NCI-H1105 treated with DMSO at 0.1 percent for 48 hours (cell line): ENCODE measurements around the gene MKX.
A peak's percentile ranks its signal among the peaks of the same experiment; 100 is the strongest.

Experiments
- DNase-seq: peaks from one replicate; lab custom pipeline; 2025; lab: John Stamatoyannopoulos, UW

Gene MKX

DNA sequence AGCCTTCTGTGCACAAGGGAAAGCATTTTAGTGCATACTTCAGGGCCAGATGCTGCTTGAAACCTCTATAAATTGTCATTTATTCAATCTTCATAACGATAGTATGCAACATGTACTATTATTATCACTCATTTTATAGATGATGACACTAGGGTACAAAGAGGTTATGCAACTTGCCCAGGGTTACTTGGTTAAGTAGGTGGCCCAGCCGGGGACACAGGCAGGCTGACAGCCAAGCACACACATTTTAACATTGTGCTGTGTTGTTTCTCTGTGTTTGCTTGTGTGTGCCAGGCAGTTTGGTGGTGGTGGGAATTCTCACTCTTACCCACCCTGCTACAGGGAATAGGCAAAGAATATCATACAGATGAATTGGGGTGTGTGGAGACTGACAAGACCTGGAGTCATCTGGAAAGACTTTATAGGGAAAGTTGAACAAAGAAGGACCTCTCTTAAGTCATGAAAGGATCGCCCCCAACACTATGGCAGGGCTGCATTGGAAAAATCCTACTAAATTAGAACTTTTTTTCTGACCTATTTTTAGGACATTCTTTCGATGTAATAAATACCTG is 98.9 kb downstream of the MKX start:
- no peak for DNase-seq

DNA sequence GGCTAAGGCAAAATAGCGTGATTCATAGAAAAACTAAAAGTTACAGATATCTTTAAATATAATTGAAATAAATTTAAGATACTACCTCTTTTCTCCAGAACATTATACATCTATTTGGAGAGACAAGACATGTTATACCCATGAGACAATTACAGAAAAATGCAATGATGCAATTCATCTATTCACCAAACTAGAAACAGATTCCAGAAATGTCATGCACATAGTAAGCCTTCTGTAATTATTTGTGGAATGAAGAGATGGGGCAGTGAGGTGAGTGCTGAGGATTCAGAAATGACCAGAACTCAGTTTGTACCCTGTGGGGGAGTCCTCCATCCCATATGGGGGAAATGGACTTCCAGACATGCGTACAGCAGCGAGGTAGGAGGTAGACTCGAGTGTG is 99.4 kb downstream of the MKX start:
- no peak for DNase-seq

- DNase-seq, result no peak
Measured at GRCh38 chr10:27644307-27644939, 101.2 kb downstream of the MKX start.

DNA sequence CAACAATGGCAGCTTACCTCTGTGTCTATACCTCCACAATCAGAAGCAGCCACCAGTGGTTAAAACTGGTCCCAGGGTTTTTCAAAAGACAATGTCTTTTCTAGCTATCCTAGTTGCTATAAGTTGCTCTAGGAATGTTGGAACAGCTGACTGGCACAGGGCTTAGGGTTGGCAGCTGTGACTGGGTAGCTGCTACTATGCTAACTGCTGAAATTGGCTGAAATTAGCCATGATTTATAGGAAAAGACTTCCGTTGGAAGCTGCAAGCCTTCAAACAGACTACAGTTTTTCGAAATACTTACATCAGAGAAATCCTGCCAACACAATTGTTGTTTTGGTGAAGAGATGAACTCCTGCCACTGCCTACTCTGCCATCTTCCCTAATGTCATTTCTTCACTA is 102.3 kb downstream of the MKX start:
- DNase-seq, result no peak

GRCh38 chr10:27642023-27642589 is 103.5 kb downstream of the MKX start:
- no peak for DNase-seq

DNA sequence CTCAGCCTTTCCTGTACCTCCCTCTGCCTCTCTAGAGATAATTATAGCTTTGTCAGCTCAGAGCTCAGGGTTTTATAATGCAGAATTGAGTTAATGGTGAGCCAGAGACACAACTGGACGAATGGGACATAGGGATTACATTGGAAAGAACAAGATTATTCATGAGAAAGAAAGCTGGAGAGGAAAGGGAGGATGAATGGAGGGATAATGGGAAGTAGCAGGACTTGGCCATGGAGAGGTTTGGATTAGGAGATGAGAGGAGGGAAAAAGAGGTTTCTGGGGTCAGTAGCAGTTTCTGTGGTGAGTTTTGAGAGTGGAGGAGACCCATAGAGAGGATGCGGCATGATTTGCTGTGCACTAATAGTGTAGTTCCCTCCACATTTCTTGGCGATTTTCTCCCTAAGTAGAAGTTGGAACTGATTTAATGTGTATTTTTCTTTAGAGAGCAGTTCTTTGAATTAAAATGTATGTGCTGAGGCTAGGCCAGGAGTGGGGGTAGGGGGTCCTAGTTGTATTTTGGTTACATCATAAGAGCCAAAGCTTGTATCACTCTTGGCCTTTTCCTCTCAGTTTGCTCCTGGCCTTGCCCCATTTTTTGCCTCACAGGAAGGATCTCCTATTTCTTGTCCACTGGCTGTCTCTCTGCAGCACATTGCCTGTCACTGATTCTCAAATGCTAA is 107.4 kb downstream of the MKX start:
- peak; percentile 0 for DNase-seq

DNA sequence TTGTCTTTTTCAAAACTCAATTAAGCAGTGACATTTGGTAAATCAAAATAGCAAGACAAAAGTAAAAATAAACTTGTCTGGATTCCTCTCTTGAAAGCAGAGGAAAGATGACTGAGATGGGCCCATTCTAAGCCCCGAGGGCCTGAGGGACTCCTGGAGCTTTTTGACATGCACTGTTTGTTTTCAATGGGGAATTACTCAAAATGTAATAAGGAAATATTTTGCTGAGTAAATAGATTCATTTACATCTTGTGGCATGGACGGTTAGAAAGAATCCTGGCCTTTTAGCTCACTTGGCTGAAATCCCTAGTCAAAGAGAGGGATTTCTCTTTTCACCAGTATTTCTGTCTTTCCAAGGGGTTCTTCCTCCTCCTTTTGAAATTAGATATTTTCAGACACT is 108.0 kb downstream of the MKX start:
- peak; percentile 0 for DNase-seq

DNA sequence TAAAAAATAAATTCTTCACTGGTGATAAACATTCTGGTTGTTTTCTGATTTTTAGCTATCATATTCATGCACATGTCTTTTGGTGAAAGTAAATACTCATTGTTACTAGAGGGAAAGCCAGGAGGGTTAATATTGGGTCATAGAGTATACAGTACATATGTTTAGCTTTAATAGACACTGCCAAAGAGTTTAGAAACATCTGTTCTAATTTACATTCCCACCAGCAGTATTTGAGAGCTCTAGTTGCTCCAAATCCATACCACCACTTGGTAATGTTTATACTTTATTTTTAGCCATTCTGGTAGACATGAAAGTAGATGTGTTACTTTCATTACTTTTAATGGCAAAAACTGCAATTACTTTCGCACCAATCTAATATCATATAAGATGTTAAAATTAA is 108.8 kb downstream of the MKX start:
- DNase-seq, result no peak

DNA sequence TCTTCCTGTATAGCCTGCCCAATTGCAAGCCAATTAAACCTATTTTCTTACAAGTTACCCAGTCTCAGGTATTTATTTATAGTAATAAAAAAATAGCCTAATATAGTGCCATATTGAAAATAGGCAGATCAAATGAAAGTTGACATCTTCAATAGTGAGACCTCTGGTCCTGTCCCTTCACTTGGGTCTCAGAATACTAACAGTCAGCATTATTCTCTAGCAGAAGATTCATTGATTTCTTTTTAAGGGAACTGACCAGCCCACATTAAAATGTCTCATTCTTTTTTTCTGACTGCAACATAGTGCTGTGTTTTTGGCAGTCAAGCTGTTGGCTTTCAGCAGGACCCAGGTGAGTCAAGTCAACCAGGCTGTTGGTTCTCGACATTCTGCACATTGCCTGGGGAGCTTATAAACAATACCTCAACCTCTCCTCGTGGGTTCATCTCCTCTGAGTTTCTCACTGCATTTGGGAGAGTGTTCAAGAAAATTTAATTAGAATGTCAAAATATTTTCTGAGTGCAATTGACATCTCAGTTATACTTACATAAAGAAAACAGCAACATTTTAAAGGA is 109.8 kb downstream of the MKX start:
- no peak for DNase-seq

DNA sequence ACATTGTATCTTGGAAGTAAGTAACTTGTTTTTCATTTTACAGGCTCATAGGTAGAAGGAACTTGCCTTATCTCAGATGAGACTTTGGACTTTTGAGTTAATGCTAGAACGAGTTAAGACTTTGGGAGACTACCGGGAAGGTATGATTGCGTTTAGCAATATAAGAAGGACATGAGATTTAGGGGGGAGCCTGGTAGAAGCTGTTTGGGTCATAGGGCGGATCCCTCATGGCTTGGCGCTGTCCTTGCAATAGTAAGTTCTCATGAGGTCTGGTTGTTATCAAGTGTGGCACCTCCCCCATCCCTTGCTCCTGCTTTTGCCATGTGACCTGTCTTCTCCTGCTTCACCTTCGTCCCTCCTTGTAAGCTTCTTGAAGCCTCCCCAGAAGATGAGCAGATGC is 110.3 kb downstream of the MKX start:
- DNase-seq, result no peak

- DNase-seq, result no peak
Measured at GRCh38 chr10:27628621-27629020, 117.0 kb downstream of the MKX start.

DNA sequence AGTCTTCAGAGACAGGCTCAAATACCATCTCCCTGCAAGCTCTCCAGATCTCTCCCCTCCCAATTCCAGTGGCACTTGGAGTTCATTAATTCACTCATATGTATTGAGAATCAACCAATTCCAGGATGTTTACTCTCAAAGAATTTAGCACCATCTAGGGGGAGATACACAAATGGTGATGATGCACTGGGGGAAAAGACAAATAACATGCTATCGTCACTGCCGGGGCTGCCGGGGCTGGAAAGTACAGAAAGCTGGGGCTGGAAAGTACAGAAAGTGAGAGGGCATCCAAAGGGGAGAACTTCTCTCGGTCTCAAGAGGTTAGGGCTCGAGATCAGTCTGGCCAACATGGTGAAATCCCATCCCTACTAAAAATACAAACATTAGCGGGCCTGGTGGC is 118.7 kb downstream of the MKX start:
- DNase-seq, result no peak

DNA sequence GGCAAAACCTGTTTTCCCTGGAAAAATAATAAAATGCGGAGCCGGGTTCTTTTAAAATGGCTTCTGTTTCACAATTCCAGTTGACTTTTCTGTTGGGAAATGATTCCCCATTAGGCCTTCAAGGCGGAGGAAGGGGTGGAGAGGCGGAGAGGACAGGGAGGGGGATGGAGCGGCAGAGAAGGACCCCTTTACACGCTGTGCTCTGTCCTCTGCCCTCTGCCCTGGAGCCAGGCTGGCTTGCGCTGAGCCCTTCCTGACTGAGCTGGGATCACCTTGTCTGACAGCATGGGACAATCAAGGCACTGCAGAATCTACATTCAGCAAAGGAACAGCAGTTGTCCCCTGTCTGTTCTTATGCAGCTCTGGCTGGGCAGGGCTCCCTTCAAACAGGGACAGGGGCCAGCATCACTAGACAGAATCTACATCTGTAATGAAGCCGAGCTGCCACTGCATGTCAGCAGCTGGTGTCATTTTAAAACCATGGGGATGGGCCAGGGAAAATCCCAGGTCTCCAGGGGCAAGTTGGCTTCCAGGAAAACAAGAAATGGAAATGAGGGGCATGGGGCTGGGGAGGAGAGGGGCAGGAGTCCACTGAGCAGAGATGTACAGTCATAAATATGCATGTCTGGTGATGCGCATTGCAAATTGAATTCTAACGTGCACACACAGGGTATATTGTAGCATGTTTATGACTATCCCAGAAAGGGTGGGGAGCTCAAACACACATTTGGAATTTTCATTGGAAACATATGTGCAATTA is 120.0 kb downstream of the MKX start:
- DNase-seq, result no peak

- DNase-seq, result no peak
Measured at GRCh38 chr10:27624941-27625340, 120.7 kb downstream of the MKX start.
